ENCODE results near the gene BRD3OS. TPM values are rescaled to one million over a fixed set of nuclear protein-coding genes. Genes with fewer than 3 reads are reported as not detected.

The BRD3OS gene
- total and polyA plus RNA-seq, 10 of the 15 experiments (the other 5 are each of a cell fraction or from before 2014, with no cell fraction given), result 2.1 to 13.7 (median 10.7) TPM

DNA sequence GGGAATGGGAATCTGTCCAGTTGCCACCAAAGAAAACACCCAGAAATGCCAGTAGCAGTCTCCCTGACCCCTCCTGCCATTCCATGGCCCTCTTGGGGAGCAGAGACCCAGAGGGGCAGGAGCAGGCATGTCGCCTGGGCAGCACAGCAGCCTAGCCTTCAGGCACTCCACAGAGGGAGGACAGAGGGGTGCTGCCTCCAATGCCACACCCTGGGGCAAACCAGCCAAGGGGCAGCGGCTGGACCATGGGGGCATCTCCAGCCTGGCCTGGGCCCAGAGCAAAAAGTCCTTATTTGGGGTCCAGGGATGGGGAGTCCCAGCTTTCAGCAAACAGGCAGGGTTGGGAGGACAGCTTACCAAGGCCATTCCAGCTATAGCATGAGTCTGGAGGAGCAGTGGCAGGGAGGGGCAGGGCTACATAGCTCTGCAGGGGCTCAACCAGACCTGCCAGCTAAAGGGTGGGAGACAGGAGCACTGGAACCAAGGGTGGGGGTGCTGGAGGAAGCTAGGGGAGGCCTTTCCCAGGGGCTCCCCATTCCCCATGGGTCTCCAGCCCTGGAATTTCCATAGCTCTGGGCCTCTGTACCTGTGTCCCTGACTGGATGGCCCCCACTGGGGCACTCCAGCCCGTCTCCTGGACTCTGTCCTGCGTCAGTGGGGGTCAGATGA, 35.9 kb downstream of the BRD3OS start (continued):
- TF ChIP-seq, protein P1, sequence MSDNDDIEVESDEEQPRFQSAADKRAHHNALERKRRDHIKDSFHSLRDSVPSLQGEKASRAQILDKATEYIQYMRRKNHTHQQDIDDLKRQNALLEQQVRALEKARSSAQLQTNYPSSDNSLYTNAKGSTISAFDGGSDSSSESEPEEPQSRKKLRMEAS (IDR thresholded peaks at IDR 0.05; ENCODE audit: low read depth, low read length), result no peak
- TF ChIP-seq NFIC (IDR thresholded peaks at IDR 0.05; ENCODE audit: low read depth, low read length) (no peak), ATF7 (IDR thresholded peaks at IDR 0.05; ENCODE audit: low read depth) (no peak), POU2F2 (IDR thresholded peaks at IDR 0.05; ENCODE audit: borderline replicate concordance, low read depth, low read length) (no peak), RBBP5 (conservative IDR thresholded peaks at IDR 0.05) (no peak), NR2C1 (IDR thresholded peaks at IDR 0.05) (no peak), DPF2 (IDR thresholded peaks at IDR 0.05) (no peak), CREM (IDR thresholded peaks at IDR 0.05; ENCODE audit: low read depth) (no peak)
- TF ChIP-seq, protein P2, sequence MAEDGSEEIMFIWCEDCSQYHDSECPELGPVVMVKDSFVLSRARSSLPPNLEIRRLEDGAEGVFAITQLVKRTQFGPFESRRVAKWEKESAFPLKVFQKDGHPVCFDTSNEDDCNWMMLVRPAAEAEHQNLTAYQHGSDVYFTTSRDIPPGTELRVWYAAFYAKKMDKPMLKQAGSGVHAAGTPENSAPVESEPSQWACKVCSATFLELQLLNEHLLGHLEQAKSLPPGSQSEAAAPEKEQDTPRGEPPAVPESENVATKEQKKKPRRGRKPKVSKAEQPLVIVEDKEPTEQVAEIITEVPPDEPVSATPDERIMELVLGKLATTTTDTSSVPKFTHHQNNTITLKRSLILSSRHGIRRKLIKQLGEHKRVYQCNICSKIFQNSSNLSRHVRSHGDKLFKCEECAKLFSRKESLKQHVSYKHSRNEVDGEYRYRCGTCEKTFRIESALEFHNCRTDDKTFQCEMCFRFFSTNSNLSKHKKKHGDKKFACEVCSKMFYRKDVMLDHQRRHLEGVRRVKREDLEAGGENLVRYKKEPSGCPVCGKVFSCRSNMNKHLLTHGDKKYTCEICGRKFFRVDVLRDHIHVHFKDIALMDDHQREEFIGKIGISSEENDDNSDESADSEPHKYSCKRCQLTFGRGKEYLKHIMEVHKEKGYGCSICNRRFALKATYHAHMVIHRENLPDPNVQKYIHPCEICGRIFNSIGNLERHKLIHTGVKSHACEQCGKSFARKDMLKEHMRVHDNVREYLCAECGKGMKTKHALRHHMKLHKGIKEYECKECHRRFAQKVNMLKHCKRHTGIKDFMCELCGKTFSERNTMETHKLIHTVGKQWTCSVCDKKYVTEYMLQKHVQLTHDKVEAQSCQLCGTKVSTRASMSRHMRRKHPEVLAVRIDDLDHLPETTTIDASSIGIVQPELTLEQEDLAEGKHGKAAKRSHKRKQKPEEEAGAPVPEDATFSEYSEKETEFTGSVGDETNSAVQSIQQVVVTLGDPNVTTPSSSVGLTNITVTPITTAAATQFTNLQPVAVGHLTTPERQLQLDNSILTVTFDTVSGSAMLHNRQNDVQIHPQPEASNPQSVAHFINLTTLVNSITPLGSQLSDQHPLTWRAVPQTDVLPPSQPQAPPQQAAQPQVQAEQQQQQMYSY (CRISPR knock-in tag; IDR thresholded peaks at IDR 0.05), result no peak
- TF ChIP-seq, protein P3, sequence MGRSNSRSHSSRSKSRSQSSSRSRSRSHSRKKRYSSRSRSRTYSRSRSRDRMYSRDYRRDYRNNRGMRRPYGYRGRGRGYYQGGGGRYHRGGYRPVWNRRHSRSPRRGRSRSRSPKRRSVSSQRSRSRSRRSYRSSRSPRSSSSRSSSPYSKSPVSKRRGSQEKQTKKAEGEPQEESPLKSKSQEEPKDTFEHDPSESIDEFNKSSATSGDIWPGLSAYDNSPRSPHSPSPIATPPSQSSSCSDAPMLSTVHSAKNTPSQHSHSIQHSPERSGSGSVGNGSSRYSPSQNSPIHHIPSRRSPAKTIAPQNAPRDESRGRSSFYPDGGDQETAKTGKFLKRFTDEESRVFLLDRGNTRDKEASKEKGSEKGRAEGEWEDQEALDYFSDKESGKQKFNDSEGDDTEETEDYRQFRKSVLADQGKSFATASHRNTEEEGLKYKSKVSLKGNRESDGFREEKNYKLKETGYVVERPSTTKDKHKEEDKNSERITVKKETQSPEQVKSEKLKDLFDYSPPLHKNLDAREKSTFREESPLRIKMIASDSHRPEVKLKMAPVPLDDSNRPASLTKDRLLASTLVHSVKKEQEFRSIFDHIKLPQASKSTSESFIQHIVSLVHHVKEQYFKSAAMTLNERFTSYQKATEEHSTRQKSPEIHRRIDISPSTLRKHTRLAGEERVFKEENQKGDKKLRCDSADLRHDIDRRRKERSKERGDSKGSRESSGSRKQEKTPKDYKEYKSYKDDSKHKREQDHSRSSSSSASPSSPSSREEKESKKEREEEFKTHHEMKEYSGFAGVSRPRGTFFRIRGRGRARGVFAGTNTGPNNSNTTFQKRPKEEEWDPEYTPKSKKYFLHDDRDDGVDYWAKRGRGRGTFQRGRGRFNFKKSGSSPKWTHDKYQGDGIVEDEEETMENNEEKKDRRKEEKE (IDR thresholded peaks at IDR 0.05), result no peak

All from GM12878 (cell line).